Measurements from ENCODE around the gene GPALPP1.
A peak's percentile ranks its signal among the peaks of the same experiment; 100 is the strongest.

GPALPP1 gene

DNA sequence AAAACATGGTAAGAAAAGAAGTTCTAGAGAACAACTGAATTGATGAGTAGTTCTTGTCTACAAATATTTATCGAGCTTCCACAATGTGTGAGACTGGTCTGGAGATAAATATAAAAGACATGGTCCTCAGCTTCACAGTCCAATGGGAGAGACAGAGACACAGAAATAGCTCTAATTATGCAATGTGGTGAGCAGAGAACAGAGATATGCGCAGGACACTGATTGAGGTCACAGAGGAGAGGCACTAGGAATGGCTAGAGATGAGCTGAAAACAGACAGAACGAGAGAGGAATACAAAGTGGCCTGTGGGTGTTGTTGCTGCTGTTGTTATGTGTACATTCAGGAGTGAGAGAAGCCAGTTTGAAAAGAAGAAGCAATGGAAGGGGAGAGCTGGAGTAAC is 53.2 kb downstream of the GPALPP1 start:
- TF ChIP-seq, protein P1, sequence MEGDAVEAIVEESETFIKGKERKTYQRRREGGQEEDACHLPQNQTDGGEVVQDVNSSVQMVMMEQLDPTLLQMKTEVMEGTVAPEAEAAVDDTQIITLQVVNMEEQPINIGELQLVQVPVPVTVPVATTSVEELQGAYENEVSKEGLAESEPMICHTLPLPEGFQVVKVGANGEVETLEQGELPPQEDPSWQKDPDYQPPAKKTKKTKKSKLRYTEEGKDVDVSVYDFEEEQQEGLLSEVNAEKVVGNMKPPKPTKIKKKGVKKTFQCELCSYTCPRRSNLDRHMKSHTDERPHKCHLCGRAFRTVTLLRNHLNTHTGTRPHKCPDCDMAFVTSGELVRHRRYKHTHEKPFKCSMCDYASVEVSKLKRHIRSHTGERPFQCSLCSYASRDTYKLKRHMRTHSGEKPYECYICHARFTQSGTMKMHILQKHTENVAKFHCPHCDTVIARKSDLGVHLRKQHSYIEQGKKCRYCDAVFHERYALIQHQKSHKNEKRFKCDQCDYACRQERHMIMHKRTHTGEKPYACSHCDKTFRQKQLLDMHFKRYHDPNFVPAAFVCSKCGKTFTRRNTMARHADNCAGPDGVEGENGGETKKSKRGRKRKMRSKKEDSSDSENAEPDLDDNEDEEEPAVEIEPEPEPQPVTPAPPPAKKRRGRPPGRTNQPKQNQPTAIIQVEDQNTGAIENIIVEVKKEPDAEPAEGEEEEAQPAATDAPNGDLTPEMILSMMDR (IDR thresholded peaks at IDR 0.05): no peak

DNA sequence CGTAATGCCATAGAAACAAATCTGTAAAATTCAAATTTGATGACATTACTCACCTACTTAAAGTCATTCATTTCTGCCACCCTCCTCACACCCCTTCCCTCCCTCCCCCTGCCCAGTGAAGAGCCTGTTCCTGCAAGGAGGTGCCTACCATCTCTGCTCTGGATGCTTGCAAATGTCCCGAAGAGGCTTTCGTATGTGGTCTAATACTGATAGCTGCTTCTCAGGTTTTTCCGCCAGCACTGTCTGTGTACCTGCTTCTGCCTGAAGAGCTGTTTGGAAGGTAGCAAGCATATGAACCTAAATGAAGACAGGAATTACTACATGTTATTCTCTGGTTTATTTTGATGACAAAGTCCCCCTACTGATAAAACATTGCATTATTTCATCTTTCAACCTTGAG is 57.1 kb downstream of the GPALPP1 start:
- TF ChIP-seq, protein P1 (IDR thresholded peaks at IDR 0.05): no peak

DNA sequence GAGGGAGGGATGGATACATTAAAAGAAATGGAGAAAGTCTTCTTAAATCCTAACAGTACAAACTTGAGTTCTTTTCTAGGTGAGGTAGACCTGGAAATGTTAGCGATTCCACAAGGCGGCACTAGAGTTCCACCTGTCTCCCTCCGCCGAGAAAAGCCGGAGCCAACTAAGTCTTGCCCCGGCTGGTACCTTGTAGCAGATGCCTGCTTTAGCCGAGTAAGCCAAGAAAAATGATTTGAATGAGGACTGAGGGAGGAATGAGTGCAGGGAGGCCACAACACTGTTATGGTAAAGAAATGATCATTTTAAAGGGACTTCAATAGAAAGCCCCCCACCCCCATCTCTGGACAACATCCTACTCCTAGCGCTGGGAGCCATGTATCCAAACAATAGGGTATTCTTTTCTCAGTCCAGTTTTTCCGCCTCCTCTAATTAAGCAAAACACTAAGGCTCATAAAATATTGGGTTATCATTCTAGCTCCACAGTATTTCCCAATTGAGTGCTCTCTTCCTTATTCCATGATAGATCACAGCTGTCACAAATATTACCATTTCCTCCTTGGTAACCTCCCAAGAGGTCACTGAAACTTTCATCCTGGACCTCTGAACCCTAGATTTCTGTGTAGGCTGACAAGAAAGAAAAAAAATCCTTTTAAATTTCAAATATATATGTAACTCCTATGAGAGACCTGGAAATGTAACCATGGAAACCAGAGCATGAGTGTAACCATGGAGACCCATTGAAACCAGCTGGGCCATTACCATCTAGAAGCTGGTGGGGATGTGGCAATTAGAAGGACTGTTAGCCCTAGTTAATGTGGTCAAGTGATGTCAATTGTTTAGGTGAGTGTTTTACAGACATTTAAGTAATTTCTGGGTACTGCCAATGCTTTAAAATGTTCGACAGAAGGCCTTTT is 58.3 kb downstream of the GPALPP1 start:
- TF ChIP-seq, protein P1 (IDR thresholded peaks at IDR 0.05): peak; percentile 77

DNA sequence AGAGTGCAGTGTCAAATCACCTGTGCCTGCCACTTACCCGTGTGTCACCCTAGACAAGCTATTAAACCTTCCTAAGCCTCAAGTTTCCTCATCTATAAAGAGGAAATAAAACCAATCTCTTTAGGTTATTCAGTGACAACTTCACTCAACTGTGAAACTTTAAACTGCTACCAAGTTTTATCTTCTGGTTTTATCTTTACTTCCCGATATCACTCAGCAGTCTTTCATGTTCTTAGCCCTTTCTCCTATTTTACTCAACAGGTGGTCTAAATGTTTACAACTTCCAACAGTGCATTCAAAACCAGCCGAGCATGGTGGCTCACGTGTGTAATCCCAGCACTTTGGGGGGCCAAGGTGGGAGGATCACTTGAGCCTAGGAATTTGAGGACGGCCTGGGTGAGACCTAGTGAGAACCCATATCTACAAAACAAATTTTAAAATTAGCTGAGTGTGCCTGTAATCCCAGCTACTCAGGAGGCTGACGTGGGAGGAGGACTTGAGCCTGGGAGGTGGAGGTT is 59.6 kb downstream of the GPALPP1 start:
- TF ChIP-seq, protein P1 (IDR thresholded peaks at IDR 0.05): no peak

DNA sequence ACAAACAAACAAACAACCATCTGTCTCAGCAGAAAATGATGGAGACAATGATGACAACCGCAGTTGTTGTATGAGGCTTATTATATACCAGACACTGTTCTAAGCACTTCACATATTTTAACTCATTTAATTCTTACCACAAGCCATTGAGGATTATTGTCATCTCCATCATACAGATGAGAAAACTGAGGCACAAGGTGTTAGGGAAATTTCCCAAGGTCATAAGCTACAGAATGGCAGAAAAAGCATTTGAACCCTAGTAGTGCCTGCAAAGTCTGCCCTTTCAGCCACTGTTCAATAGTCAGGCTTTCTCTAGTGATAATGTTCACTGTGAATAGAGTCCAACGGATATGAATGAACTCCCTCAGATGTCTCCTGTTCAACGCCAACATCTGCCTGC is 60.1 kb downstream of the GPALPP1 start:
- TF ChIP-seq, protein P1 (IDR thresholded peaks at IDR 0.05): no peak

DNA sequence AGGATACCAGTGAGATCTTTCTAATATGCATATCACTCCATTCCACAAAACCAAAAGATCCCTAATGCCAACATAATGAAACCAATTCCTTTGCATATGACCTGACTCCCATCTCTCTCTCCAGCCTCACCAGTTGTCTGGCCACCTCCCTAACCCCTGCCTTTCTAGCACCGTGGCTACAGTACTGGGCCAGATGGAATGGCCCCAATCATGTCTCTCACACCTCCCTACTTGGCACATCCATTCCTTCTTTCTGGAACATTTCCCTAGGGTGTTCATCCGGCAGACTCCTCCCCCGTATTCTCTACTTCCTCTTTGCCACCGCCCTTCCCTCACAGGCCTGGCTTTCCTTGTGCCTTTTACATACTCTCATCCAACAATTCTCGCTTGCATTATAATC is 62.0 kb downstream of the GPALPP1 start:
- TF ChIP-seq, protein P1 (IDR thresholded peaks at IDR 0.05): no peak

DNA sequence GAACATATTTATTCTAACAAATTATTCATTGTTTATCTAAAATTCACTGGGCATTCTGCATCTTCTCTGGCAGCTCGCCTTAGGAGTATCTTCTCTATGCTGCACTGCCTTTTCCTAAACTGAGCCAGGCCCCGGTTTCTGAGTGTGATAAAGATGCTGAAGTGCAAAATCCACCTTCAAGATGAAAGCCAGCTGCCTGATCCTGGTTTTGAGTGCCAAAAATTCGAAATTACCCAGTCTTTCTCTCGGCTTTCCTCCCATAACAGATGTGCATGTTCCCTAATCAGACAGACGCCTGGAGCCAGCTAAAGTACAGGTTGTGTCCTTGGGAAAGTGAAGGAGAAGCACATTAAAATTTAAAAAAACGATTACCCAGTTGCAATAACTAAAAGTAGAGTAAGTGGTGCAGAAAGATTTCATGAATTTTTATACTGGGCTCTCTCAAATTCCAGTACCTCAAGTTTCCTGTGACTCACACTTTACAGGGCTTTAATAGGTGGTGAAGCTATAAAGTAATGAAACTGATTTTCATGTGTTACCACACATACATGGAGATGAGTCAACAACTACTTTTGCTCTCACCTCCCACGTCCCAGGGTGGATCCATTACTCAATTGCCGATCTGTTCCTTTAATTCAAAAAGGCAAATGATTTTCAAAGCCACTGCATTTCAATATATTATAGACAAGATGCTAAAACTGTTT is 66.0 kb downstream of the GPALPP1 start:
- TF ChIP-seq, protein P1 (IDR thresholded peaks at IDR 0.05): no peak

Data from LNCAP (cell line).